ENCODE results near the gene C6orf47. TPM values are rescaled to one million over a fixed set of nuclear protein-coding genes. Genes with fewer than 3 reads are reported as not detected.

C6orf47 gene
- polyA plus RNA-seq, 6 donors from 2014 or later = 16.8 to 39.9 (median 28.4) TPM

- Mint-ChIP-seq H3K9me3 (no peaks in the 10 kb centered on the region), H3K4me3 (no peak overlapping the region), H3K4me1 (peaks cover 0 to 12% (median 12%) of the 10 kb centered on the region in 3 donors), H3K27ac (peak overlapping the region in 2 of 6 donors; percentile 39 to 74), H3K36me3 (peaks cover 20 to 45% of the 10 kb centered on the region in 2 donors), H3K27me3 (no peaks in the 10 kb centered on the region)
- DNase-seq = no peak
- no peak for ATAC-seq (ENCODE audit: low read depth in 2 of 2)
These were observed 28.8 kb downstream of the C6orf47 start for GRCh38 chr6:31631681-31632278.

GRCh38 chr6:31631209-31631608 lies 29.4 kb downstream of the C6orf47 start:
- H3K4me3 Mint-ChIP-seq = no peak overlapping the region
- H3K4me1 Mint-ChIP-seq = peaks cover 0 to 14% (median 12%) of the 10 kb centered on the region in 3 donors
- H3K27ac Mint-ChIP-seq = peak overlapping the region in 2 of 6 donors; percentile 32 to 39

GRCh38 chr6:31630177-31630934 lies 30.2 kb downstream of the C6orf47 start:
- H3K4me1 Mint-ChIP-seq = peaks cover under 1 to 17% (median 12%) of the 10 kb centered on the region in 3 donors

More at GRCh38 chr6:31631209-31631608, 29.4 kb downstream of the C6orf47 start:
- no peak for DNase-seq
- Mint-ChIP-seq H3K27me3 (no peaks in the 10 kb centered on the region), H3K9me3 (no peaks in the 10 kb centered on the region), H3K36me3 (peaks cover 25 to 50% of the 10 kb centered on the region in 2 donors)
- no peak for ATAC-seq (ENCODE audit: low read depth in 2 of 2)

GRCh38 chr6:31629014-31629413 lies 31.6 kb downstream of the C6orf47 start:
- H3K27me3 Mint-ChIP-seq = no peaks in the 10 kb centered on the region
- no peaks in the 10 kb centered on the region for H3K9me3 Mint-ChIP-seq
- ATAC-seq (ENCODE audit: low read depth in 2 of 2) (no peak), DNase-seq (no peak)
- peaks cover 2 to 17% (median 9%) of the 10 kb centered on the region in 3 donors for H3K4me1 Mint-ChIP-seq
- H3K36me3 Mint-ChIP-seq = peaks cover 26 to 53% of the 10 kb centered on the region in 2 donors
- peak overlapping the region in 2 of 6 donors; percentile 61 to 76 for H3K27ac Mint-ChIP-seq
- H3K4me3 Mint-ChIP-seq = no peak overlapping the region

More at GRCh38 chr6:31630177-31630934, 30.2 kb downstream of the C6orf47 start:
- H3K4me3 Mint-ChIP-seq = no peak overlapping the region
- peak overlapping the region in 5 of 6 donors; percentile 4 to 85 (median 39) for H3K27ac Mint-ChIP-seq
- no peaks in the 10 kb centered on the region for H3K9me3 Mint-ChIP-seq
- ATAC-seq (ENCODE audit: low read depth in 2 of 2) (no peak), DNase-seq (no peak)
- H3K27me3 Mint-ChIP-seq = no peaks in the 10 kb centered on the region
- H3K36me3 Mint-ChIP-seq = peaks cover 30 to 56% of the 10 kb centered on the region in 2 donors

GRCh38 chr6:31627690-31628287 lies 32.8 kb downstream of the C6orf47 start:
- H3K36me3 Mint-ChIP-seq = peaks cover 26 to 48% of the 10 kb centered on the region in 2 donors
- no peaks in the 10 kb centered on the region for H3K27me3 Mint-ChIP-seq
- H3K9me3 Mint-ChIP-seq = no peaks in the 10 kb centered on the region
- ATAC-seq (ENCODE audit: low read depth in 2 of 2) (no peak), DNase-seq (no peak)
- peak overlapping the region in 3 of 6 donors; percentile 7 to 78 (median 64) for H3K27ac Mint-ChIP-seq
- H3K4me3 Mint-ChIP-seq = peak overlapping the region in 1 of 8 donors; percentile 21
- H3K4me1 Mint-ChIP-seq = peaks cover 3 to 17% (median 8%) of the 10 kb centered on the region in 3 donors

GRCh38 chr6:31626952-31627351 lies 33.6 kb downstream of the C6orf47 start:
- no peak for ATAC-seq (ENCODE audit: low read depth in 2 of 2)
- H3K9me3 Mint-ChIP-seq = no peaks in the 10 kb centered on the region
- no peak overlapping the region for H3K4me3 Mint-ChIP-seq
- H3K27me3 Mint-ChIP-seq = no peaks in the 10 kb centered on the region
- peak overlapping the region in 2 of 6 donors; percentile 44 to 64 for H3K27ac Mint-ChIP-seq
- DNase-seq = no peak
- H3K4me1 Mint-ChIP-seq = peaks cover 12 to 23% (median 16%) of the 10 kb centered on the region in 3 donors
- peaks cover 26 to 48% of the 10 kb centered on the region in 2 donors for H3K36me3 Mint-ChIP-seq

GRCh38 chr6:31624070-31624469 lies 36.5 kb downstream of the C6orf47 start:
- Mint-ChIP-seq H3K4me3 (peak overlapping the region in 1 of 8 donors; percentile 10), H3K4me1 (peaks cover 26 to 35% (median 31%) of the 10 kb centered on the region in 3 donors), H3K9me3 (peaks cover 0 to 1% (median 0%) of the 10 kb centered on the region in 7 donors), H3K27ac (peak overlapping the region in 2 of 6 donors; percentile 30 to 67), H3K27me3 (no peaks in the 10 kb centered on the region), H3K36me3 (peaks cover 22 to 28% of the 10 kb centered on the region in 2 donors)
- DNase-seq (no peak), ATAC-seq (ENCODE audit: low read depth in 2 of 2) (no peak)

- Mint-ChIP-seq H3K27me3 (no peaks in the 10 kb centered on the region), H3K36me3 (peaks cover 16 to 21% of the 10 kb centered on the region in 2 donors), H3K27ac (peak overlapping the region in 4 of 6 donors; percentile 31 to 98 (median 84)), H3K4me3 (peak overlapping the region in 2 of 8 donors; percentile 89 to 90), H3K9me3 (peaks cover 0 to 1% (median 0%) of the 10 kb centered on the region in 7 donors), H3K4me1 (peaks cover 24 to 31% (median 30%) of the 10 kb centered on the region in 3 donors)
- no peak for ATAC-seq (ENCODE audit: low read depth in 2 of 2)
- DNase-seq = no peak
These were observed 37.9 kb downstream of the C6orf47 start for GRCh38 chr6:31622684-31623091.

- Mint-ChIP-seq H3K36me3 (peaks cover 10 to 14% of the 10 kb centered on the region in 2 donors), H3K4me3 (peak overlapping the region; percentile 74 to 98 (median 90)), H3K9me3 (peaks cover 0 to 1% (median 0%) of the 10 kb centered on the region in 7 donors), H3K4me1 (peaks cover 19 to 34% (median 24%) of the 10 kb centered on the region in 3 donors), H3K27me3 (no peaks in the 10 kb centered on the region), H3K27ac (peak overlapping the region; percentile 78 to 99 (median 93))
- no peak for DNase-seq
- no peak for ATAC-seq (ENCODE audit: low read depth in 2 of 2)
These were observed 38.6 kb downstream of the C6orf47 start for GRCh38 chr6:31621991-31622390.

- H3K4me3 Mint-ChIP-seq = peak overlapping the region; percentile 74 to 98 (median 90)
- no peaks in the 10 kb centered on the region for H3K27me3 Mint-ChIP-seq
- H3K36me3 Mint-ChIP-seq = peaks cover 7 to 8% of the 10 kb centered on the region in 2 donors
- peaks cover 0 to 1% (median 0%) of the 10 kb centered on the region in 7 donors for H3K9me3 Mint-ChIP-seq
- DNase-seq (no peak), ATAC-seq (ENCODE audit: low read depth in 2 of 2) (no peak)
- H3K27ac Mint-ChIP-seq = peak overlapping the region; percentile 78 to 99 (median 93)
- peaks cover 21 to 40% (median 25%) of the 10 kb centered on the region in 3 donors for H3K4me1 Mint-ChIP-seq
These were observed 39.1 kb downstream of the C6orf47 start for GRCh38 chr6:31621320-31621939.

- Mint-ChIP-seq H3K36me3 (peaks cover under 1 to 1% of the 10 kb centered on the region in 2 donors), H3K4me3 (peak within 1 kb of the TSS; percentile 74 to 98 (median 92)), H3K27me3 (no peaks in the 10 kb centered on the region), H3K4me1 (peaks cover 27 to 46% (median 29%) of the 10 kb centered on the region in 3 donors), H3K27ac (peak within 1 kb of the TSS; percentile 91 to 100 (median 97)), H3K9me3 (peaks cover 0 to 1% (median 0%) of the 10 kb centered on the region in 7 donors)
- no peak for DNase-seq
- peak; percentile 28 to 29 for ATAC-seq (ENCODE audit: low read depth in 2 of 2)
These were observed 39.8 kb downstream of the C6orf47 start, which contains the start of gene PRRC2A for GRCh38 chr6:31620586-31621319. PRRC2A (plus strand) TSS chr6:31620715; CDS start chr6:31622790, 2,075 bp downstream.
